Measurements from ENCODE around the gene AP3B1. TPM values are rescaled to one million over a fixed set of nuclear protein-coding genes. Genes with fewer than 3 reads are reported as not detected.

The AP3B1 gene
- total RNA-seq, 1 experiment from 2014 or later: 41.8 TPM

- no peak overlapping the region for H3K4me3 Mint-ChIP-seq
- H3K23me2 ChIP-seq (ENCODE audit: insufficient read length, low read depth, low read length, poor library complexity, severe bottlenecking): no peaks in the 10 kb centered on the region
- H3K18ac ChIP-seq (ENCODE audit: insufficient read length, low read depth, low read length): no peak overlapping the region
- no peak overlapping the region for H4K8ac ChIP-seq (replicated peaks; ENCODE audit: insufficient read length, low read depth, low read length)
- H4K20me1 ChIP-seq (ENCODE audit: control insufficient read depth, insufficient read depth, insufficient read length): no peaks in the 10 kb centered on the region
- DNase-seq: no peak
- TF ChIP-seq, protein P1, sequence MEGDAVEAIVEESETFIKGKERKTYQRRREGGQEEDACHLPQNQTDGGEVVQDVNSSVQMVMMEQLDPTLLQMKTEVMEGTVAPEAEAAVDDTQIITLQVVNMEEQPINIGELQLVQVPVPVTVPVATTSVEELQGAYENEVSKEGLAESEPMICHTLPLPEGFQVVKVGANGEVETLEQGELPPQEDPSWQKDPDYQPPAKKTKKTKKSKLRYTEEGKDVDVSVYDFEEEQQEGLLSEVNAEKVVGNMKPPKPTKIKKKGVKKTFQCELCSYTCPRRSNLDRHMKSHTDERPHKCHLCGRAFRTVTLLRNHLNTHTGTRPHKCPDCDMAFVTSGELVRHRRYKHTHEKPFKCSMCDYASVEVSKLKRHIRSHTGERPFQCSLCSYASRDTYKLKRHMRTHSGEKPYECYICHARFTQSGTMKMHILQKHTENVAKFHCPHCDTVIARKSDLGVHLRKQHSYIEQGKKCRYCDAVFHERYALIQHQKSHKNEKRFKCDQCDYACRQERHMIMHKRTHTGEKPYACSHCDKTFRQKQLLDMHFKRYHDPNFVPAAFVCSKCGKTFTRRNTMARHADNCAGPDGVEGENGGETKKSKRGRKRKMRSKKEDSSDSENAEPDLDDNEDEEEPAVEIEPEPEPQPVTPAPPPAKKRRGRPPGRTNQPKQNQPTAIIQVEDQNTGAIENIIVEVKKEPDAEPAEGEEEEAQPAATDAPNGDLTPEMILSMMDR (conservative IDR thresholded peaks at IDR 0.05): no peak
- no peak overlapping the region for H2BK120ac ChIP-seq (ENCODE audit: low read depth, low read length, poor library complexity, severe bottlenecking)
- no peaks in the 10 kb centered on the region for H3K27me3 ChIP-seq (ENCODE audit: insufficient read depth, low read length)
- H3K9me3 Mint-ChIP-seq: peaks cover 0 to under 1% of the 10 kb centered on the region in 2 experiments; a peak in 2 of 5 replicates
- WGBS (ENCODE audit: extremely low coverage, insufficient read length, low lambda C conversion rate): no CpG with 5 or more reads among the region's 4 CpGs
- no peak overlapping the region for H3K4me2 ChIP-seq (ENCODE audit: insufficient read depth, insufficient read length, low read length)
- H2BK20ac ChIP-seq (ENCODE audit: low read depth, low read length, poor library complexity, severe bottlenecking): no peak overlapping the region
- H3K56ac ChIP-seq (ENCODE audit: insufficient read length, low read depth, low read length): no peak overlapping the region
- H3K79me1 ChIP-seq (ENCODE audit: insufficient read depth, low read depth, low read length, poor library complexity, severe bottlenecking): no peaks in the 10 kb centered on the region
- H3K36me3 Mint-ChIP-seq (ENCODE audit: insufficient read depth in 1 of 3, low read depth in 3 of 3): peaks cover under 1 to 7% (median 5%) of the 10 kb centered on the region in 3 experiments; a peak in 6 of 7 replicates
- H2AK5ac ChIP-seq (ENCODE audit: insufficient read length, low read length): no peak overlapping the region
- H3K9ac ChIP-seq (ENCODE audit: extremely low read depth, insufficient read length, low read length): no peak overlapping the region
- no peak overlapping the region for H2BK5ac ChIP-seq (ENCODE audit: insufficient read length, low read length)
- H3K4ac ChIP-seq (ENCODE audit: low read depth, low read length): no peak overlapping the region
- H3K9me3 ChIP-seq (ENCODE audit: control insufficient read depth, low read depth, low read length): no peaks in the 10 kb centered on the region
- H3K14ac ChIP-seq (ENCODE audit: insufficient read depth, low read length): no peak overlapping the region
- H3T11ph ChIP-seq (ENCODE audit: low read length): no peak overlapping the region
- H4K5ac ChIP-seq (ENCODE audit: insufficient read length, low read depth, low read length): no peak overlapping the region
- no peak overlapping the region for H3K23ac ChIP-seq (ENCODE audit: insufficient read length, low read depth, low read length)
- H3K4me1 ChIP-seq (ENCODE audit: insufficient read depth, low read length): no peaks in the 10 kb centered on the region
- H2AFZ ChIP-seq (ENCODE audit: low read length): no peak overlapping the region
- H3K79me2 ChIP-seq (ENCODE audit: insufficient read depth, low read length): no peaks in the 10 kb centered on the region
- H2BK15ac ChIP-seq (ENCODE audit: low read depth, low read length): no peak overlapping the region
- H3K27ac ChIP-seq (ENCODE audit: insufficient read length, low read depth, low read length): no peak overlapping the region
- H3K27ac Mint-ChIP-seq: no peak overlapping the region
- H2BK12ac ChIP-seq (ENCODE audit: insufficient read length, low read depth, low read length): no peak overlapping the region
- H3K27me3 Mint-ChIP-seq (ENCODE audit: low read depth): no peaks in the 10 kb centered on the region
- no peak overlapping the region for H4K91ac ChIP-seq (ENCODE audit: insufficient read length, low read depth, low read length)
- H3K4me1 Mint-ChIP-seq: peaks cover 6 to 9% of the 10 kb centered on the region in 2 experiments
Observed at GRCh38 chr5:78215972-78216371, 78.5 kb downstream of the AP3B1 start.

Measured in H9 (cell line).